Coronary artery (tissue), 2 donors: Measurements from ENCODE around the gene MFSD12.

Experiments used
- DNase-seq: peaks from one replicate; pipeline ENCODE4 v3.0.0-alpha.2; 2017; ENCODE audit warnings: low spot score
- H3K27ac ChIP-seq, 2 donors: fragments of 200-600 bp; sonication (generic); one replicate each; pipeline ENCODE4 v1.5.1; 2016 to 2019
- H3K4me3 ChIP-seq: fragments of 200-600 bp; sonication (generic); 2 replicates; pipeline ENCODE4 v1.5.1; 2016; ENCODE audit warnings: mild to moderate bottlenecking, moderate library complexity
- CTCF ChIP-seq: fragments of 200-600 bp; sonication (generic); IDR thresholded peaks from one replicate; pipeline ENCODE4 v1.5.1; 2019; ENCODE audit warnings: antibody characterized with exemption

MFSD12 gene

GRCh38 chr19:3547301-3547731, 10.1 kb downstream of the MFSD12 start:
- no peak for DNase-seq
- no peak overlapping the region for H3K27ac ChIP-seq
- no peak overlapping the region for H3K4me3 ChIP-seq
- TF ChIP-seq CTCF = peak; percentile 33

- Histone ChIP-seq H3K27ac (no peak overlapping the region), H3K4me3 (no peak overlapping the region)
- TF ChIP-seq CTCF = no peak
- no peak for DNase-seq
Measured at GRCh38 chr19:3546119-3546518, 11.3 kb downstream of the MFSD12 start.

GRCh38 chr19:3545669-3546034, 11.7 kb downstream of the MFSD12 start:
- DNase-seq = no peak
- Histone ChIP-seq H3K4me3 (no peak overlapping the region), H3K27ac (no peak overlapping the region)
- no peak for TF ChIP-seq CTCF

- Histone ChIP-seq H3K27ac (no peak overlapping the region), H3K4me3 (no peak overlapping the region)
- peak; percentile 75 for TF ChIP-seq CTCF
- no peak for DNase-seq
Measured at GRCh38 chr19:3544742-3545668, 12.4 kb downstream of the MFSD12 start.

- Histone ChIP-seq H3K27ac (no peak overlapping the region), H3K4me3 (no peak overlapping the region)
- TF ChIP-seq CTCF = no peak
- no peak for DNase-seq
Measured at GRCh38 chr19:3544058-3544376, 13.4 kb downstream of the MFSD12 start.

GRCh38 chr19:3543150-3544057, 14.0 kb downstream of the MFSD12 start:
- DNase-seq = no peak
- peak overlapping the region; percentile 36 to 60 for H3K27ac ChIP-seq
- TF ChIP-seq CTCF = no peak
- no peak overlapping the region for H3K4me3 ChIP-seq
